A673 (cell line): ENCODE results near the gene DCTN5. TPM values are rescaled to one million over a fixed set of nuclear protein-coding genes. Genes with fewer than 3 reads are reported as not detected.

Source experiments
- BruUV-seq: library from RNA; stranded (reverse); fragments of 400-500 nt; replicated peaks from 2 replicates; lab custom pipeline; 2021; lab: Mats Ljungman, UMichigan
- CTCF ChIA-PET: fragments of 300-600 bp; sonication (Branson Sonifier 250); formaldehyde crosslinking; loops from one replicate; lab custom pipeline; 2022; ENCODE audit warnings: antibody characterized with exemption; lab: Charles Lee
- POLR2A ChIA-PET: fragments of 300-600 bp; sonication (Branson Sonifier 250); formaldehyde crosslinking; loops from one replicate; lab custom pipeline; 2022; ENCODE audit warnings: antibody characterized with exemption; ENCODE audit not compliant: low non-redundant PET; lab: Charles Lee
- DNase-seq: peaks from one replicate; pipeline ENCODE4 v3.0.0-alpha.2; 2015; ENCODE audit warnings: low spot score
- H3K27ac ChIP-seq: fragments of 200-600 bp; sonication (generic); 2 replicates; pipeline ENCODE4 v1.5.1; 2016; ENCODE audit warnings: mixed run types, low read depth, mild to moderate bottlenecking, mixed read lengths, antibody characterized with exemption, low read length; ENCODE audit not compliant: poor library complexity, severe bottlenecking
- H3K27me3 ChIP-seq: fragments of 200-600 bp; sonication (generic); replicated peaks from 2 replicates; pipeline ENCODE4 v1.6.1; 2017; ENCODE audit warnings: mixed run types, low read depth, mild to moderate bottlenecking, mixed read lengths, antibody characterized with exemption, low read length; ENCODE audit not compliant: insufficient read depth, poor library complexity
- H3K36me3 ChIP-seq: fragments of 200-600 bp; sonication (generic); 2 replicates; pipeline ENCODE4 v1.6.1; 2016; ENCODE audit warnings: mixed run types, mild to moderate bottlenecking, mixed read lengths, antibody characterized with exemption, low read length; ENCODE audit not compliant: insufficient read depth, poor library complexity, severe bottlenecking
- H3K4me1 ChIP-seq: fragments of 200-600 bp; sonication (generic); 2 replicates; pipeline ENCODE4 v1.6.1; 2017; ENCODE audit warnings: mixed run types, mild to moderate bottlenecking, mixed read lengths, antibody characterized with exemption, low read length; ENCODE audit not compliant: insufficient read depth, poor library complexity, severe bottlenecking
- H3K4me3 ChIP-seq: fragments of 200-600 bp; sonication (generic); 2 replicates; pipeline ENCODE4 v1.5.1; 2016; ENCODE audit warnings: low read depth, mixed run types, mild to moderate bottlenecking, mixed read lengths, low read length; ENCODE audit not compliant: poor library complexity, severe bottlenecking
- H3K9me3 ChIP-seq: fragments of 200-600 bp; sonication (generic); 2 replicates; pipeline ENCODE4 v1.6.1; 2016; ENCODE audit warnings: mixed run types, low read depth, mild to moderate bottlenecking, mixed read lengths, antibody characterized with exemption, low read length; ENCODE audit not compliant: poor library complexity, severe bottlenecking
- CTCF ChIP-seq: fragments of 300-800, 200-600 bp; sonication (generic); conservative IDR thresholded peaks from 2 replicates; pipeline ENCODE4 v1.5.1; 2017; ENCODE audit warnings: low read depth, mild to moderate bottlenecking, antibody characterized with exemption, low read length, moderate library complexity, mixed read lengths
- EZH2 ChIP-seq: fragments of 200-600 bp; sonication (generic); IDR thresholded peaks from 2 replicates; pipeline ENCODE4 v1.6.1; 2017; ENCODE audit warnings: borderline replicate concordance, low read depth, mild to moderate bottlenecking, mixed read lengths, antibody characterized with exemption, low read length; ENCODE audit not compliant: poor library complexity, severe bottlenecking
- intact Hi-C: fragments of 100-400 bp; cut with micrococcal nuclease; formaldehyde crosslinking; loops from one replicate; pipeline ENCODE4 v1.10.0; 2022; ENCODE audit not compliant: unreplicated experiment
- total RNA-seq: library from RNA; stranded (reverse); gene quantifications from 2 replicates; pipeline ENCODE4 v1.2.3, GENCODE V29; 2021

DCTN5 gene
- total RNA-seq, 1 experiment from 2014 or later = 95.1 TPM

- no peak for DNase-seq
- no TSS peak for BruUV-seq
Measured at GRCh38 chr16:23690771-23691482, 49.7 kb downstream of the DCTN5 start.

GRCh38 chr16:23691483-23692189 is 50.4 kb downstream of the DCTN5 start:
- CTCF ChIA-PET = no interaction called here
- no peak overlapping the region for H3K4me3 ChIP-seq
- no peak for DNase-seq
- POLR2A ChIA-PET = no interaction called here
- no peak overlapping the region for H3K27ac ChIP-seq
- no TSS peak for BruUV-seq
- H3K27me3 ChIP-seq = no peaks in the 10 kb centered on the region
- intact Hi-C loops = loop anchor here (10.0 kb wide), 1 partner anchor 63 kb away; the partner anchor contains the start of gene CHP2
- H3K9me3 ChIP-seq = no peaks in the 10 kb centered on the region
- H3K4me1 ChIP-seq = no peaks in the 10 kb centered on the region
- TF ChIP-seq CTCF (no peak), EZH2 (no peak)
- H3K36me3 ChIP-seq = peaks cover 58% of the 10 kb centered on the region

More at GRCh38 chr16:23690771-23691482, 49.7 kb downstream of the DCTN5 start:
- Histone ChIP-seq H3K4me3 (no peak overlapping the region), H3K27me3 (no peaks in the 10 kb centered on the region), H3K4me1 (no peaks in the 10 kb centered on the region), H3K9me3 (no peaks in the 10 kb centered on the region), H3K36me3 (peaks cover 65% of the 10 kb centered on the region), H3K27ac (no peak overlapping the region)
- TF ChIP-seq CTCF (no peak), EZH2 (no peak)
- POLR2A ChIA-PET = interaction anchor here (1.5 kb wide), 1 partner anchor 12 kb away, joined by 6 read pairs; the partner anchor contains the start of gene PLK1
- intact Hi-C loops = loop anchor here (10.0 kb wide), 1 partner anchor 64 kb away; the partner anchor contains the start of gene CHP2
- CTCF ChIA-PET = no interaction called here

- no peaks in the 10 kb centered on the region for H3K9me3 ChIP-seq
Measured at GRCh38 chr16:23692190-23692837, 51.0 kb downstream of the DCTN5 start.

More at GRCh38 chr16:23692190-23692837, 51.0 kb downstream of the DCTN5 start:
- TF ChIP-seq EZH2 = no peak
- TF ChIP-seq CTCF = no peak
- H3K27me3 ChIP-seq = no peaks in the 10 kb centered on the region
- H3K36me3 ChIP-seq = peaks cover 51% of the 10 kb centered on the region
- intact Hi-C loops = loop anchor here (10.0 kb wide), 1 partner anchor 62 kb away; the partner anchor contains the start of gene CHP2
- H3K27ac ChIP-seq = no peak overlapping the region
- BruUV-seq = no TSS peak
- POLR2A ChIA-PET = no interaction called here
- no peaks in the 10 kb centered on the region for H3K4me1 ChIP-seq
- no peak for DNase-seq
- CTCF ChIA-PET = interaction anchor here (0.6 kb wide), 1 partner anchor 258 kb away, joined by 4 read pairs; no protein-coding TSS in a partner anchor
- no peak overlapping the region for H3K4me3 ChIP-seq
